ENCODE measurements around the gene ST3GAL2.
A peak's percentile ranks its signal among the peaks of the same experiment; 100 is the strongest.

The ST3GAL2 gene, protein sequence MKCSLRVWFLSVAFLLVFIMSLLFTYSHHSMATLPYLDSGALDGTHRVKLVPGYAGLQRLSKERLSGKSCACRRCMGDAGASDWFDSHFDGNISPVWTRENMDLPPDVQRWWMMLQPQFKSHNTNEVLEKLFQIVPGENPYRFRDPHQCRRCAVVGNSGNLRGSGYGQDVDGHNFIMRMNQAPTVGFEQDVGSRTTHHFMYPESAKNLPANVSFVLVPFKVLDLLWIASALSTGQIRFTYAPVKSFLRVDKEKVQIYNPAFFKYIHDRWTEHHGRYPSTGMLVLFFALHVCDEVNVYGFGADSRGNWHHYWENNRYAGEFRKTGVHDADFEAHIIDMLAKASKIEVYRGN
- long read RNA-seq, full-length matches to known transcripts: 10 of 17 reads
- long read RNA-seq, partial matches to known transcripts: 0 of 17 reads
- long read RNA-seq, other reads (novel, unspliced or antisense): 7 of 17 reads

DNA sequence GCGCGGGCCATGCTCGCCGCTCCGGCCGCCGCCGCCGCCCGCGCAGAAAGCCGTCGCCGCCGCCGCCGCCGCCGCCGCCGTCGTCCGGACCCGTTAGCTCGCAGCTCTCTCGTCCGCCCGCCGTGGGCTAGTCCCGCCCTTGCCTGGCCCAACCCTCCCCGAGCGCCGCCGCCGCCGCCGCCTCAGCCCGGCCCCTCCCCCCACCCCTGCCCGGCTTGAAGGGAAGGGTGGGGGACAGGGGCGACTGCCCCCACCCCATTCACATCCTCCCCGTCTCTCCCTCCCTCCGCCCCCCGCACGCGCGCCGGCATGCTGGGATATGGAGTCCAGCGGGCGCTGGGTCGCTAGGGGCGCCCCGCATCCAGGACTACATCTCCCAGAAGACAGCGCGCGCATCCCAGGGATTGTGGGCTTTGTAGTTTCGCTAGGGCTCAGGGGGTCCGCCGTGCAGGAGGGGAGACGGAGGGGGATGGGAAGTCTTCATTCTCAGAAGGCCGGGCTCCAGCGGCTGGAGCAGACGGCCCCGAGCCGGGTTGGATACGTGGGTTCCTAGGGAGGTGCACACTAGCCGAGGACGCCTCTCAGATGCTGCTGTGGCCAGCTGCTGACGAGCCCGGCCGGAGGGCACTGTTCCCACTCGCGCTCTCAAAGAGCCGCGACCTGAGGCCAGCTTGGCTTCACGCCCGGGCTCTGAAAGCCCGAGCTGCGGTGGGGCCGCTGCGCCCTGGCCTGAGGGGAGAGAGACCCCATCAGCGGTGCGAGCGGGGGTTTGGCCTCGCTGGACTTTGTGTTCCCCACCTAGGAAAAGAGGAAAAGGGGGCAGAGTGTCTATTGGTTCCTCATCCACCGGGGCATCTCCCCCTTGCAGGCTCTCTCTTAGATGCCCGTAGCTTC is at the start of gene ST3GAL2:
Gene ST3GAL2, minus strand, starts transcription at position 132 of the 894 bp plus-strand sequence. CDS start 40,570 bp downstream, outside the sequence.
- H3K27ac ChIP-seq (replicated peaks): peak within 1 kb of the TSS; percentile 18; the same call in 1 of the 2 replicates
- peak; percentile 80 to 88 for DNase-seq (ENCODE audit: low read depth in 1 of 2, low spot score in 1 of 2)
- peak within 1 kb of the TSS; percentile 75 for H3K4me3 ChIP-seq (replicated peaks; ENCODE audit: insufficient read depth, low read length)

DNA sequence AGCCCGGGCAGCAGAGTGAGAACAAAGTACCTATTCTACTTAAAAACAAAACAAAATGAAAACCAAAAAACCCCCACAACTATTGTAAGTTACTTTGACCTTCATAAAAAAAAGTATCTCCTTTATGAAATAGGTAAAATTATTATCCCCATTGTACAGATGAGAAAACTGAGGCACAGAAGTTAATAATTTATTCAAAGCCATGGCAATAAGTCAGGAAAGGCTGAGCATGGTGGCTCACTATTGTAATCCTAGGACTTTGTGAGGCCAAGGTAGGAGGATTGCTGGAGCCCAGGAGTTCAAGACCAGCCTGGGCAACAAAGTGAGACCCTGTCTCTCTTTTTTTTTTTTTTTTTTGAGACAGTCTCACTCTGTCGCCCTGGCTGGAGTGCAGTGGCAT is 46.0 kb upstream of the ST3GAL2 start:
- TF ChIP-seq GABPA (IDR thresholded peaks at IDR 0.05; ENCODE audit: low read depth) (no peak), POLR2AphosphoS5 (IDR thresholded peaks at IDR 0.05; ENCODE audit: low read depth) (no peak), REST (IDR thresholded peaks at IDR 0.05; ENCODE audit: insufficient replicate concordance, low read depth) (no peak), SPI1 (IDR thresholded peaks at IDR 0.05; ENCODE audit: borderline replicate concordance, low read depth) (no peak)
- TF ChIP-seq, protein P1, sequence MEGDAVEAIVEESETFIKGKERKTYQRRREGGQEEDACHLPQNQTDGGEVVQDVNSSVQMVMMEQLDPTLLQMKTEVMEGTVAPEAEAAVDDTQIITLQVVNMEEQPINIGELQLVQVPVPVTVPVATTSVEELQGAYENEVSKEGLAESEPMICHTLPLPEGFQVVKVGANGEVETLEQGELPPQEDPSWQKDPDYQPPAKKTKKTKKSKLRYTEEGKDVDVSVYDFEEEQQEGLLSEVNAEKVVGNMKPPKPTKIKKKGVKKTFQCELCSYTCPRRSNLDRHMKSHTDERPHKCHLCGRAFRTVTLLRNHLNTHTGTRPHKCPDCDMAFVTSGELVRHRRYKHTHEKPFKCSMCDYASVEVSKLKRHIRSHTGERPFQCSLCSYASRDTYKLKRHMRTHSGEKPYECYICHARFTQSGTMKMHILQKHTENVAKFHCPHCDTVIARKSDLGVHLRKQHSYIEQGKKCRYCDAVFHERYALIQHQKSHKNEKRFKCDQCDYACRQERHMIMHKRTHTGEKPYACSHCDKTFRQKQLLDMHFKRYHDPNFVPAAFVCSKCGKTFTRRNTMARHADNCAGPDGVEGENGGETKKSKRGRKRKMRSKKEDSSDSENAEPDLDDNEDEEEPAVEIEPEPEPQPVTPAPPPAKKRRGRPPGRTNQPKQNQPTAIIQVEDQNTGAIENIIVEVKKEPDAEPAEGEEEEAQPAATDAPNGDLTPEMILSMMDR (IDR thresholded peaks at IDR 0.05; ENCODE audit: insufficient read depth, low read length): no peak
- H3K27ac ChIP-seq (replicated peaks): no peak overlapping the region
- H3K27me3 ChIP-seq (ENCODE audit: insufficient read depth, poor library complexity, severe bottlenecking): no peaks in the 10 kb centered on the region
- no peak for DNase-seq (ENCODE audit: low read depth in 1 of 2, low spot score in 1 of 2)
- H3K4me3 ChIP-seq (replicated peaks; ENCODE audit: insufficient read depth, low read length): no peak overlapping the region

More for the DNA sequence above, at the start of gene ST3GAL2:
- no peaks in the 10 kb centered on the region for H3K27me3 ChIP-seq (ENCODE audit: insufficient read depth, poor library complexity, severe bottlenecking)
- TF ChIP-seq REST (IDR thresholded peaks at IDR 0.05; ENCODE audit: insufficient replicate concordance, low read depth) (no peak), SPI1 (IDR thresholded peaks at IDR 0.05; ENCODE audit: borderline replicate concordance, low read depth) (no peak), GABPA (IDR thresholded peaks at IDR 0.05; ENCODE audit: low read depth) (0 out of 2 replicates have a peak, but pooled peaks have one; percentile 32), POLR2AphosphoS5 (IDR thresholded peaks at IDR 0.05; ENCODE audit: low read depth) (peak; percentile 18; the same call in 1 of the 2 replicates)

- no peak for DNase-seq (ENCODE audit: low read depth in 1 of 2, low spot score in 1 of 2)
- Histone ChIP-seq H3K27ac (replicated peaks) (no peak overlapping the region), H3K4me3 (replicated peaks; ENCODE audit: insufficient read depth, low read length) (no peak overlapping the region), H3K27me3 (ENCODE audit: insufficient read depth, poor library complexity, severe bottlenecking) (no peaks in the 10 kb centered on the region)
- TF ChIP-seq, protein P1 (IDR thresholded peaks at IDR 0.05; ENCODE audit: insufficient read depth, low read length): no peak
- no peak for TF ChIP-seq SPI1 (IDR thresholded peaks at IDR 0.05; ENCODE audit: borderline replicate concordance, low read depth)
- TF ChIP-seq REST (IDR thresholded peaks at IDR 0.05; ENCODE audit: insufficient replicate concordance, low read depth): no peak
- TF ChIP-seq GABPA (IDR thresholded peaks at IDR 0.05; ENCODE audit: low read depth): no peak
- no peak for TF ChIP-seq POLR2AphosphoS5 (IDR thresholded peaks at IDR 0.05; ENCODE audit: low read depth)
Measured at GRCh38 chr16:70483426-70483825, 44.5 kb upstream of the ST3GAL2 start.

All from HL-60 (cell line).